Activated CD4-positive, alpha-beta T cell treated with anti-CD3 and anti-CD28 coated beads for 1 hour (primary cell): ENCODE data around the gene ADAM19.

ENCODE experiments used
- DNase-seq: peaks from one replicate; pipeline ENCODE4 v3.0.0-alpha.2; 2020

The ADAM19 gene

GRCh38 chr5:157575381-157576020 lies at the start of gene ADAM19:
Gene ADAM19 (minus strand): TSS chr5:157575775. CDS start chr5:157575696, 79 bp downstream.
- peak; percentile 37 for DNase-seq

- DNase-seq: no peak
These were observed 48.6 kb upstream of the ADAM19 start for GRCh38 chr5:157624144-157624543.

DNA sequence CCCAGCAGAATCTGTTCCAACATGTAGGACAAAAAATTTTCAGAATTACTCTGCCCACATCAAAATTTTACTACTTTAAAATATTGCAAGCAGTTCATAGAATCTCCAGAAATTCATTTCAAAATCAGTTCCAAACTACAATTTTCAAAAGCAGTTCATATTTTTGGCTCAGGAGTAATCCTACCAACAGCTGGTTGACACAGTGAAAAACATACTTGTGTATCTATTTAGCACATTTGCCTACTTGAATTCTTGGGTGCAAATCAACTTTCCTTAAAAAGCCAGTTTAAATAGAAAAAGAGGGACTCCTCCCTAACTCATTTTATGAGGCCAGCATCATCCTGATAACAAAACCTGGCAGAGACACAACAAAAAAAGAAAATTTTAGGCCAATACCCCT lies 45.2 kb upstream of the ADAM19 start:
- no peak for DNase-seq

GRCh38 chr5:157618191-157618765 lies 42.7 kb upstream of the ADAM19 start:
- DNase-seq: no peak

GRCh38 chr5:157616785-157617184 lies 41.2 kb upstream of the ADAM19 start:
- no peak for DNase-seq

DNA sequence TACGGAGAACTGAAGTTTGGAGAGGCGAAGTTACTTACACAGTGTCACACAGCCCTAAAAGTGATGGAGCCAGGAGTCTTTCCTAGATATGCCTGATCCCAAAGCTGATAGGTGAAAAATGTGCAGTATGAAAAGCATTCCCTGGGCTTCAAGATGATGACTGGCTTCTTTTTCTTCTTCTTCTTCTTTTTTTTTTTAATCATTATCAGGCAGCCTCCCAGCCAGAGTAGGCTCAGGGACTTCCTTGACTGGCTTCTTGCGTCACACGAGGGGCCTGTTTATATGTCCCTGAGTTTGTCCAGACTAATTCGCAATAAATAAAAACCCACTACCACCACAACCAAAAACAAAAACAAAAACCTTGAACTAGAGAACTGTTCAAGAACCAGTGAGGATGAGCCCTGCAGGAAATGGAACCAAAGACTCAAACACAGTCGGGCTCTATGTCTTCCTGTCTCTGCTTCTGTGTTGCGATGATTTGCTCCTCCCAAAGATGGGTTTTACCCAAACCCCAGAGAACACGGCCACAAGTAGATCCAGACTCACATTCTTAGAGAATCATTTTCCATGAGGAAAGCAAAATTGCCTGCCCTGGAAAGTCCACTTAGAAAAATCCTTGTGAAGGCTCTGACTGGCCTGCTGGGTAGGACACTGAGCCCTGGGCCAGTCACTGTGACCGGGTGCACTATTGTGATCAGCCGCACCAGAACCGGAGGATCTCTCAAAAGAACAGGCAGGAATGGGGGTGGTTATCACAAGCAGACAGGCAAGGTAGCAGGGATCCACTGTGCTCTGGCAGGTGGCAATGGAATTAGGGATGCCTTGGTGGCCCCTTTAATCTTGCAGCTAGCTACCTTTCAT lies 38.0 kb upstream of the ADAM19 start:
- no peak for DNase-seq

GRCh38 chr5:157612581-157612980 lies 37.0 kb upstream of the ADAM19 start:
- DNase-seq: no peak

GRCh38 chr5:157611571-157612476 lies 36.2 kb upstream of the ADAM19 start:
- DNase-seq: no peak

- no peak for DNase-seq
These were observed 35.4 kb upstream of the ADAM19 start for GRCh38 chr5:157610990-157611389.

DNA sequence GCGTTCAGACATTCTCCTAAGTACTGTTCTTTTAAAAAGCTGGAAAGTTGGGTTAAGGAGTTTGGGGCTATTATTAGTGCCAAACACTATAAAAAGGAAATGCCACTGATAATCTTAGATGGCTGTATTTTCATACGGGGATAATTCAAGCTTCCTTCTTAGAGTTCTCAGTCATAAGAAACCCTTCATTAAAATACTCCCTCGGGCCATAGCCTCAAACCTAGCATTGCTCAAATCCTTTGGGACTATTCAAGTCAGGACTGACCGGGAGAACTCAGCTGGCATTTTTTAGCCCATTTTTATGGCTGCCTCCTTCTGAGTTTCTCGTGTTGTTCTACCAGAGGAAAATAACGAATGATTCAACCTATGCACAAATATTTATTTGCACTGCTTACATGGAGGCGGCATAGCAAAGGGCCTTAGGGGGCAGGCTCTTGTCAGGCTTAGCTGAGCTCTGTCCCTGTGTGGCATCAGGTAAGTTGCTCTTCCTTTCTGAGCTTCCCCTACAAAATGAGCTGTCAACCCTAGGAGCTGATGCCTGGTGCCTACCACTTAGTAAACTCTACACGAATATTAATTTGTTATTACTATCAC lies 33.5 kb upstream of the ADAM19 start:
- DNase-seq: no peak

GRCh38 chr5:157607371-157608161 lies 32.0 kb upstream of the ADAM19 start:
- DNase-seq: peak; percentile 46

- DNase-seq: no peak
These were observed 30.5 kb upstream of the ADAM19 start for GRCh38 chr5:157606046-157606445.

DNA sequence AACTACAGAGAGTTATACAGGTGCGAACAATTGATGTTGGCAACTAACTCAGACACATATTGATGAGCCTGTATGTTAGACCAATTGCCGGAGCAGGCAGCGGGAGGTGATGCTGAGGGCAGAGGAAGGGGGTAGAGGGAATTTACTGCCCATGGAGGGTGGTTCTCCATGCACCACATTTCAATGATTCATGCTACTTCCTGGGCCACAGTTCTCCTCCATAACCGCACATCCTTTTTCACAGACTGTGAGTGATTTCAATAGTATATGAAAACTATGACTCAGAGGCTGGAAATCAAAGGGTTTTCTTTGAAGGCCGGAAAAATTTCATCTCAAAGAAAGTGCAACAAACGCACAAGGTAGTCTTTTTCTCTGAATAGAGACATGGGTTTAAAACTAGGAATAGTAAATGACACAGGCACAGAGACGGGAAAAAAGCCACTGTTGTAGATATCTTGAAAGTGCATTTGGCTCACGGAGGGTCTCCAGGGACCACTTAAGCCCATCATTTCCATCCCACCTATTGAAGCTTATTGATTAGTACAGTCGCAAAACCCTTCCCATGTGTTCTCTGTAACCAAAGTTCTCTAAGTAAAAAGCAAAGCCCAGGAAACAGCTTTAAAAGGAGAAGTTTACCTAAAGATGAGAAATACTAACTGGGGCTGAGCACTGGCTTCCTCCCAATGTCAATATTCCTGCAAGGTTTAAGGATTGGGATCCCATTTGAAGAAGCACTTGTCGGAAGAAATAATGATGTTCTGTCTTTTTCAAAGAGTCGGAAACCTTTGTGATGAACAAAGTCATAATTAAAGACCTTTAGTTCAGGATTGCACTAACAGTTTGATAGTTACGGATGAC lies 28.0 kb upstream of the ADAM19 start:
- peak; percentile 54 for DNase-seq

DNA sequence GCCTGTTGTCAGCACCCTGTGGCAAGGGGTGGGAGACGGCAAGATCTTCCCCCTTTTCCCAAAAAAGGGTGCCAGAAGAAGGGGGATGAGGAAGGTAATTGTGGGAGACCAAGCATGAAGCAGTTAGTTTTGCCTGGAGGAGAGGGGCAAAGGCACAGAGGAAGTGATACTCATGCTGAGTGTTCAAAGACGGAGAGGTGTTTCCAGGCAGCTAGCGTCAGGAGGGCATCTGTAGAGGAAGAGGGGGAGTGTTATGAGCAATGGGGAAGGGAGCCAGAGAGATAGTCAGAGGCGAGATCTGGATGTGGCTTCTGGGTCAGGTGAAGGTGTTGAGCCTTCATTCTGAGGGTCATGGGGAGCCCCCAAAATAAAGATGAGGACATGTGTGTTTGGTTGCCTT lies 26.9 kb upstream of the ADAM19 start:
- DNase-seq: peak; percentile 20

- no peak for DNase-seq
These were observed 24.7 kb upstream of the ADAM19 start for GRCh38 chr5:157600252-157600651.

DNA sequence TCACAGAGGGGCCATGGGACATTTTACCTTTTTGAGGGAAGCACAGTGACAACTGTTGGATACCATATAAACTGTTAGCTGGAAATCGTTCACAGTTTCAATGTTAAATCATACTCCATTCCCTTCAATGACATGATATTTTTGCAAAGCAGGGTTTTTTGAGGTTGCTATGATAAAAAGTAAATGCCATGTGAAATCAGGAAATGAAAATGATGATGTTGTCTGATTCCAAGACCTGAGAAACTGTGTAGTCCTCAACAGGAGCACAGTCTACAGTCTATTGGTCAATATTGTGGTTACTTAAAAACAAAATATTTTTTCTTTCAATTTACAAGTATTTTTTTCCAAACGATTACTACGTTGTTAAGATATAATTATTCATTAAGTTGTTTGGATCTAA lies 24.0 kb upstream of the ADAM19 start:
- no peak for DNase-seq

- no peak for DNase-seq
These were observed 22.9 kb upstream of the ADAM19 start for GRCh38 chr5:157598350-157598936.

- DNase-seq: no peak
These were observed 21.7 kb upstream of the ADAM19 start for GRCh38 chr5:157597277-157597676.

DNA sequence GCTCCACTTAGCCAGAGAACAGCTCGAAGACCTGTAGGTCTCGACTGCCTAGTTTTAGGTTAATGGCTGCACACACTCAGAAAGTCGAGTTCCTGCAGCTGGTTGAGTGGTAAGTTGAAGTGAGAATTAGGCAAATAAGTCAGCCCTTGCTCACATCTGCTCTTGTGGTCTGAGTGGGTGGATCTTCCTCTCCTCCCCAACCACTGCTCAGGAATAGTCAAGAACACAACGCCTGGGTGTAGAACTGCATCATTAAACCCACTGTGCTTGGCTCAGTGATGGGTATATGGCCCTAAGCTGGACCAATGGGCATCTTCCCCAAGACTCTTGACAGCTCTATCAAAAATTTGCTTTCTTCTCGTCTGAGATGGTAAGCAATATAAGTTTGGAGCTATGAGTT lies 20.9 kb upstream of the ADAM19 start:
- no peak for DNase-seq
